HCT116 (cell line): ENCODE measurements around the gene THG1L. TPM values are rescaled to one million over a fixed set of nuclear protein-coding genes. Genes with fewer than 3 reads are reported as not detected.

Experiments used
- ATAC-seq: fragments of 200-7000 bp; cut with Tn5 transposase; 2 replicates; pipeline ENCODE4 v1.9.1; 2020; ENCODE audit warnings: mild to moderate bottlenecking, moderate library complexity
- BruUV-seq: library from RNA; stranded (reverse); fragments of 400-500 nt; replicated peaks from 2 replicates; lab custom pipeline; 2021; lab: Mats Ljungman, UMichigan
- CTCF ChIA-PET: fragments of 300-600 bp; sonication (Branson Sonifier 250); formaldehyde crosslinking; loops from one replicate; lab custom pipeline; 2021; ENCODE audit warnings: antibody characterized with exemption; lab: Charles Lee
- POLR2A ChIA-PET: fragments of 300-600, 350-600 bp; sonication (Branson Sonifier 250); formaldehyde crosslinking; loops from one replicate; lab custom pipeline; 2021; ENCODE audit warnings: antibody characterized with exemption; lab: Charles Lee
- RAD21 ChIA-PET, 2 experiments: fragments of 300-600 bp; sonication (Branson Sonifier 250); formaldehyde crosslinking; loops; one replicate each; lab custom pipeline; 2023; ENCODE audit warnings: low total read pairs in 2 of 2; ENCODE audit not compliant: uncharacterized antibody in 2 of 2, unreplicated experiment in 2 of 2, low non-redundant PET in 1 of 2; lab: Charles Lee
- DNase-seq: peaks from one replicate; pipeline ENCODE4 v3.0.0-alpha.2; 2010; ENCODE audit warnings: low read depth, low spot score
- H2AFZ ChIP-seq: fragments of 200-600 bp; shearing (Covaris generic), sonication (generic); 2 replicates; pipeline ENCODE4 v1.6.1; 2017; ENCODE audit warnings: low read depth, mixed run types, mixed read lengths, antibody characterized with exemption, low read length; ENCODE audit not compliant: poor library complexity, severe bottlenecking
- H3K27ac ChIP-seq: 2 replicates; pipeline ENCODE4 v1.5.1; 2012; ENCODE audit warnings: low read depth, low read length
- H3K27me3 ChIP-seq: fragments of 200-600 bp; sonication (generic); 2 replicates; pipeline ENCODE4 v1.6.1; 2016; ENCODE audit warnings: mixed run types, low read length, mixed read lengths; ENCODE audit not compliant: insufficient read depth
- H3K36me3 ChIP-seq, 2 experiments: fragments of 200-500 bp in 1 of 2; fragments of 200-600 bp in 1 of 2; sonication (Bioruptor generic) in 1 of 2; sonication (generic) in 1 of 2; 2 replicates each; pipeline versions ENCODE4 v1.5.1 to v1.6.1; 2014 to 2016; ENCODE audit warnings: low read length in 2 of 2, inconsistent platforms in 1 of 2, mixed read lengths in 1 of 2, mixed run types in 1 of 2; ENCODE audit not compliant: insufficient read depth in 2 of 2, control insufficient read depth in 1 of 2
- H3K4me1 ChIP-seq, 2 experiments: fragments of 200-600 bp in 1 of 2; sonication (generic) in 1 of 2; 2 replicates each; pipeline versions ENCODE4 v1.5.1 to v1.6.1; 2012 to 2017; ENCODE audit warnings: low read length in 2 of 2, inconsistent platforms in 1 of 2, mild to moderate bottlenecking in 1 of 2, mixed read lengths in 1 of 2, mixed run types in 1 of 2, moderate library complexity in 1 of 2; ENCODE audit not compliant: insufficient read depth in 2 of 2, control insufficient read depth in 1 of 2
- H3K4me2 ChIP-seq: fragments of 200-600 bp; sonication (generic); 2 replicates; pipeline ENCODE4 v1.6.1; 2017; ENCODE audit warnings: mixed run types, low read length, mixed read lengths
- H3K4me3 ChIP-seq, 2 experiments: fragments of 200-600 bp in 1 of 2; sonication (generic) in 1 of 2; replicated peaks in 1 of 2; 2 replicates each; pipeline ENCODE4 v1.5.1; 2011 to 2016; ENCODE audit warnings: low read length in 2 of 2, control low read depth in 1 of 2, low read depth in 1 of 2, mild to moderate bottlenecking in 1 of 2, mixed read lengths in 1 of 2, mixed run types in 1 of 2
- H3K79me2 ChIP-seq: fragments of 200-600 bp; sonication (generic); 2 replicates; pipeline ENCODE4 v1.6.1; 2017; ENCODE audit warnings: mild to moderate bottlenecking, mixed run types, low read length, moderate library complexity, mixed read lengths; ENCODE audit not compliant: insufficient read depth
- H3K9ac ChIP-seq: fragments of 200-600 bp; sonication (generic); 2 replicates; pipeline ENCODE4 v1.6.1; 2016; ENCODE audit warnings: low read length, mixed read lengths
- H3K9me2 ChIP-seq: fragments of 200-600 bp; sonication (generic), shearing (Covaris generic); 2 replicates; pipeline ENCODE4 v1.6.1; 2017; ENCODE audit warnings: mixed run types, mild to moderate bottlenecking, moderate library complexity; ENCODE audit not compliant: insufficient read depth
- H3K9me3 ChIP-seq, 2 experiments: fragments of 200-500 bp in 1 of 2; fragments of 200-600 bp in 1 of 2; sonication (Bioruptor generic) in 1 of 2; sonication (generic) in 1 of 2; 2 replicates each; pipeline ENCODE4 v1.6.1; 2014 to 2017; ENCODE audit warnings: low read length in 2 of 2, mixed read lengths in 2 of 2, inconsistent platforms in 1 of 2, low read depth in 1 of 2, mild to moderate bottlenecking in 1 of 2, mixed run types in 1 of 2, moderate library complexity in 1 of 2; ENCODE audit not compliant: control insufficient read depth in 1 of 2, insufficient read depth in 1 of 2
- H4K20me1 ChIP-seq: fragments of 200-600 bp; sonication (generic), shearing (Covaris generic); 2 replicates; pipeline ENCODE4 v1.6.1; 2017; ENCODE audit warnings: mixed run types, mild to moderate bottlenecking, moderate library complexity; ENCODE audit not compliant: insufficient read depth
- ATF3 ChIP-seq: IDR thresholded peaks from 2 replicates; pipeline ENCODE4 v1.6.1; 2012
- EGR1 ChIP-seq: IDR thresholded peaks from 2 replicates; pipeline ENCODE4 v1.6.1; 2012; ENCODE audit warnings: low read depth
- ELF1 ChIP-seq: IDR thresholded peaks from 2 replicates; pipeline ENCODE4 v1.6.1; 2012; ENCODE audit warnings: low read depth, borderline replicate concordance
- EZH2 ChIP-seq: fragments of 200-600 bp; sonication (generic); IDR thresholded peaks from 2 replicates; pipeline ENCODE4 v1.6.1; 2017; ENCODE audit warnings: antibody characterized with exemption, mixed run types
- EZH2phosphoT487 ChIP-seq: fragments of 200-600 bp; IDR thresholded peaks from 2 replicates; pipeline ENCODE4 v1.6.1; 2018; ENCODE audit warnings: antibody characterized with exemption, borderline replicate concordance
- JUND ChIP-seq: IDR thresholded peaks from 2 replicates; pipeline ENCODE4 v1.6.1; 2012
- RAD21 ChIP-seq: IDR thresholded peaks from 2 replicates; pipeline ENCODE4 v1.6.1; 2012; ENCODE audit warnings: low read depth, mild to moderate bottlenecking
- SP1 ChIP-seq: IDR thresholded peaks from 2 replicates; pipeline ENCODE4 v1.6.1; 2012; ENCODE audit warnings: low read depth
- TCF7L2 ChIP-seq: IDR thresholded peaks from 2 replicates; pipeline ENCODE4 v1.7.0; 2011; ENCODE audit warnings: borderline replicate concordance, inconsistent platforms; ENCODE audit not compliant: insufficient read depth, insufficient read length; ENCODE audit errors: extremely low read depth
- YY1 ChIP-seq: IDR thresholded peaks from 2 replicates; pipeline ENCODE4 v1.6.1; 2011; ENCODE audit warnings: low read length, low read depth, moderate library complexity, mild to moderate bottlenecking; ENCODE audit not compliant: insufficient replicate concordance; ENCODE audit errors: extremely low read depth
- intact Hi-C: fragments of 100-400 bp; cut with micrococcal nuclease; formaldehyde crosslinking; loops from 2 replicates; pipeline ENCODE4 v1.10.0; 2022
- total RNA-seq: library from RNA; stranded (reverse); gene quantifications from one replicate; pipeline ENCODE4 v1.2.1, GENCODE V29; 2021; ENCODE audit not compliant: unreplicated experiment
- TF ChIP-seq, protein P1 (sequence below), 3 experiments: fragments of 200-600 bp in 1 of 3; sonication (generic) in 1 of 3; IDR thresholded peaks in 2 of 3; conservative IDR thresholded peaks in 1 of 3; 2 replicates each; pipeline ENCODE4 v1.5.1; 2012 to 2017; ENCODE audit warnings: low read depth in 2 of 3, low read length in 2 of 3, antibody characterized with exemption in 1 of 3, borderline replicate concordance in 1 of 3, control low read depth in 1 of 3, mild to moderate bottlenecking in 1 of 3, mixed read lengths in 1 of 3, mixed run types in 1 of 3, moderate library complexity in 1 of 3; ENCODE audit not compliant: insufficient read depth in 1 of 3
- TF ChIP-seq, protein P2 (sequence below): IDR thresholded peaks from 2 replicates; pipeline ENCODE4 v1.6.1; 2012; ENCODE audit warnings: low read depth

The THG1L gene
- total RNA-seq, 1 experiment from 2014 or later: 33.9 TPM

DNA sequence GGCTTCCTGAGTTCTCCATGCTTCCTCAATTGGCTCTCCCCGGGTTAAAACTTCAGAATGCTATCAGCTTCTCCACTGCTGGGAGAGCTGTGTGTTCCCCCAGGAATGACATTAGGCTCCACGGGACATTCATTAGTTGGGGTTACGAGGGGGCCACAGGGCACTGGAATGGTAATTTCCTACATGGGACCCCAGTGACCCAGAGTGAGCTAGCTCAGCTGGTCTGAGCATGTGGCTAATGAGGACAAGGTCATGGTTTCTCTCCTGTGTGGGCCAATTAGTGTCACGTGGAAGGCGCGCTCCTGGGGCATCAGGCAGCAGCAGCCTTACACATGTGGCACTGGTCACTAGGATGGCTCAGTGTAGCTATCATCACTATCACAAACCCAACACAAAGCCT, 33.3 kb downstream of the THG1L start:
- H3K4me3 ChIP-seq: no peak overlapping the region
- no TSS peak for BruUV-seq
- no peaks in the 10 kb centered on the region for H4K20me1 ChIP-seq
- no peak overlapping the region for H3K27ac ChIP-seq
- ATAC-seq: no peak
- H3K4me1 ChIP-seq: no peaks in the 10 kb centered on the region
- H3K4me2 ChIP-seq: no peak overlapping the region
- H3K36me3 ChIP-seq: peaks cover 2 to 4% of the 10 kb centered on the region in 2 experiments; a peak in 1 of 4 replicates
- no peaks in the 10 kb centered on the region for H3K9me2 ChIP-seq
- no peaks in the 10 kb centered on the region for H3K79me2 ChIP-seq
- DNase-seq: no peak
- RAD21 ChIA-PET: no interaction called here
- POLR2A ChIA-PET: no interaction called here
- no peak overlapping the region for H3K9ac ChIP-seq
- intact Hi-C loops: loop anchor here (5.0 to 10.0 kb wide), 3 partner anchors 150 to 1370 kb away; no protein-coding TSS in a partner anchor
- no peak for TF ChIP-seq SP1
- no peak for TF ChIP-seq TCF7L2
- no peak for TF ChIP-seq RAD21
- TF ChIP-seq EGR1: no peak
- no peak for TF ChIP-seq EZH2
- no peak for TF ChIP-seq ATF3
- no peak for TF ChIP-seq YY1
- no peak for TF ChIP-seq ELF1
- H3K27me3 ChIP-seq: no peaks in the 10 kb centered on the region
- no peaks in the 10 kb centered on the region for H3K9me3 ChIP-seq
- H2AFZ ChIP-seq: no peak overlapping the region
- CTCF ChIA-PET: no interaction called here

DNA sequence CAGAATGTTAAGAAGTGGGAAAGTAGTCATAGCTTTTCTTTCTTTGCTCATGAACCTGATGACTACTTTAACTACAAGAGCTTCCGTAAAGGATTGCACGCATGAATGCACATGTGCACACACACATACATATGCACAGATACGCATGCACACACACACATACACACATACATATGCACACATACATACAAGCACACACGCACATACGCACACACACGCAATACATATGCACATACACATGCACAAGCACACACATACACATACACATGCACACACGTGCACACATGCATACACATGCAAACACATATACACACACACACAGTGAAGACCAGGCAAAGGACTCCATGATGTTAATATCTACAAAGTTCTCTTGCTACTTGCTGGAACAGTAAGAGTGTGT, 35.2 kb downstream of the THG1L start:
- ChIA-PET RAD21 (no interaction called here), POLR2A (no interaction called here), CTCF (no interaction called here)
- Histone ChIP-seq H4K20me1 (no peaks in the 10 kb centered on the region), H3K9me2 (no peaks in the 10 kb centered on the region), H3K4me2 (no peak overlapping the region), H3K36me3 (no peaks in the 10 kb centered on the region), H3K27me3 (no peaks in the 10 kb centered on the region), H3K4me3 (no peak overlapping the region), H3K9ac (no peak overlapping the region), H3K4me1 (no peaks in the 10 kb centered on the region), H3K79me2 (no peaks in the 10 kb centered on the region), H3K9me3 (no peaks in the 10 kb centered on the region), H3K27ac (no peak overlapping the region), H2AFZ (no peak overlapping the region)
- ATAC-seq: no peak
- BruUV-seq: no TSS peak
- intact Hi-C loops: loop anchor here (10.0 kb wide), 2 partner anchors 148 to 1368 kb away; no protein-coding TSS in a partner anchor
- no peak for DNase-seq
- TF ChIP-seq JUND: no peak
- no peak for TF ChIP-seq YY1
- TF ChIP-seq ELF1: no peak
- no peak for TF ChIP-seq EZH2
- TF ChIP-seq, protein P1, sequence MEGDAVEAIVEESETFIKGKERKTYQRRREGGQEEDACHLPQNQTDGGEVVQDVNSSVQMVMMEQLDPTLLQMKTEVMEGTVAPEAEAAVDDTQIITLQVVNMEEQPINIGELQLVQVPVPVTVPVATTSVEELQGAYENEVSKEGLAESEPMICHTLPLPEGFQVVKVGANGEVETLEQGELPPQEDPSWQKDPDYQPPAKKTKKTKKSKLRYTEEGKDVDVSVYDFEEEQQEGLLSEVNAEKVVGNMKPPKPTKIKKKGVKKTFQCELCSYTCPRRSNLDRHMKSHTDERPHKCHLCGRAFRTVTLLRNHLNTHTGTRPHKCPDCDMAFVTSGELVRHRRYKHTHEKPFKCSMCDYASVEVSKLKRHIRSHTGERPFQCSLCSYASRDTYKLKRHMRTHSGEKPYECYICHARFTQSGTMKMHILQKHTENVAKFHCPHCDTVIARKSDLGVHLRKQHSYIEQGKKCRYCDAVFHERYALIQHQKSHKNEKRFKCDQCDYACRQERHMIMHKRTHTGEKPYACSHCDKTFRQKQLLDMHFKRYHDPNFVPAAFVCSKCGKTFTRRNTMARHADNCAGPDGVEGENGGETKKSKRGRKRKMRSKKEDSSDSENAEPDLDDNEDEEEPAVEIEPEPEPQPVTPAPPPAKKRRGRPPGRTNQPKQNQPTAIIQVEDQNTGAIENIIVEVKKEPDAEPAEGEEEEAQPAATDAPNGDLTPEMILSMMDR (IDR thresholded peaks at IDR 0.05 in 2 of 3, conservative IDR thresholded peaks at IDR 0.05 in 1 of 3; ENCODE audit: borderline replicate concordance in 1 of 3, insufficient read depth in 1 of 3, low read depth in 2 of 3, low read length in 2 of 3): no peak
- TF ChIP-seq, protein P2, sequence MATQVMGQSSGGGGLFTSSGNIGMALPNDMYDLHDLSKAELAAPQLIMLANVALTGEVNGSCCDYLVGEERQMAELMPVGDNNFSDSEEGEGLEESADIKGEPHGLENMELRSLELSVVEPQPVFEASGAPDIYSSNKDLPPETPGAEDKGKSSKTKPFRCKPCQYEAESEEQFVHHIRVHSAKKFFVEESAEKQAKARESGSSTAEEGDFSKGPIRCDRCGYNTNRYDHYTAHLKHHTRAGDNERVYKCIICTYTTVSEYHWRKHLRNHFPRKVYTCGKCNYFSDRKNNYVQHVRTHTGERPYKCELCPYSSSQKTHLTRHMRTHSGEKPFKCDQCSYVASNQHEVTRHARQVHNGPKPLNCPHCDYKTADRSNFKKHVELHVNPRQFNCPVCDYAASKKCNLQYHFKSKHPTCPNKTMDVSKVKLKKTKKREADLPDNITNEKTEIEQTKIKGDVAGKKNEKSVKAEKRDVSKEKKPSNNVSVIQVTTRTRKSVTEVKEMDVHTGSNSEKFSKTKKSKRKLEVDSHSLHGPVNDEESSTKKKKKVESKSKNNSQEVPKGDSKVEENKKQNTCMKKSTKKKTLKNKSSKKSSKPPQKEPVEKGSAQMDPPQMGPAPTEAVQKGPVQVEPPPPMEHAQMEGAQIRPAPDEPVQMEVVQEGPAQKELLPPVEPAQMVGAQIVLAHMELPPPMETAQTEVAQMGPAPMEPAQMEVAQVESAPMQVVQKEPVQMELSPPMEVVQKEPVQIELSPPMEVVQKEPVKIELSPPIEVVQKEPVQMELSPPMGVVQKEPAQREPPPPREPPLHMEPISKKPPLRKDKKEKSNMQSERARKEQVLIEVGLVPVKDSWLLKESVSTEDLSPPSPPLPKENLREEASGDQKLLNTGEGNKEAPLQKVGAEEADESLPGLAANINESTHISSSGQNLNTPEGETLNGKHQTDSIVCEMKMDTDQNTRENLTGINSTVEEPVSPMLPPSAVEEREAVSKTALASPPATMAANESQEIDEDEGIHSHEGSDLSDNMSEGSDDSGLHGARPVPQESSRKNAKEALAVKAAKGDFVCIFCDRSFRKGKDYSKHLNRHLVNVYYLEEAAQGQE: no peak
- no peak for TF ChIP-seq EZH2phosphoT487
